HG02938 (cell line): ENCODE data around the gene PHRF1.
"Not testable (repeated sequence)": the region's sequence is repeated elsewhere in the genome, so short reads cannot be mapped to it uniquely, and the experiment has no call there.

Experiments
- ATAC-seq: cut with Tn5 transposase; IDR thresholded peaks from one replicate; pipeline ENCODE4 v1.9.1; 2021; ENCODE audit warnings: mild to moderate bottlenecking, moderate library complexity; ENCODE audit not compliant: unreplicated experiment

Gene PHRF1

DNA sequence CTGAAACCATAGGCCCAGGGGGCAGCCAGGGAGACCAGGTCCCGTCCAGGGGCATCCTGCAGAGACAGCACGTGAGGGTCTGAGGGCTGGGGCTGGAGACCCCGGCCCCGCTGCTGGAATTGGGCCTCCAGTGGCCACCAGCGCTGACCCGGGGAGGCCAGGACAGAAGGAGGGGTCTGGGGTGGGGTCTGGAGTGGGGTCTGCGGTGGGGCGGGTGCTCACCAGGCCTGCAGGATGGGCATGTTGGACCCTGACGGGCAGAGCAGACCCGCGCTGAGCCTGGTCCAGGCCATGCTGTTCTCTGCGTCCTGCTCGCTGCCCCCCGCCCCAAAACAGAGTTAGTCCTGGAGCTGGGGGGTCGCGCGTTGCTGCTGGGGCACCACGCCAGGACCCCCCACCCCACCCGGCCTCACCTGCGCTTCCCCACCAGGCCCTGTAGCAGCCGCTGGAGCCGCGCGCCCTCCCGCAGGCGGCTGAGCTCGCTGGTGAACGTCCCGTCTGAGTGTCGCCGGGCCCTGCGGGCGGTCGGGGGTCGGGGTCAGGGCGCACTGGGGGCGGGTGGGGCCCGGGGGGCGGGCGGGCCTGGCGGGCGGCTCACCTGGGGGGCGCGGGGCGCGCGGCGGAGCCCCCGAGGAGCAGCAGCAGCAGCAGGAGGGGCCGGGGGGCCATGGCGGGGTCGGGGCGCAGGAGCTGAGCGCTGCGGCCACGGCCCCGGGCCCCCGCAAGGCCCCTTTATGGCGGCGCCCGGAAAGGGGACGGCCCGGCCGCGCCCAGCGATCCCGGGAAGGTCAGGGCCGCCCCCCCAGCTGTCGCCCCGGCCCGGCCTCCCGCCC, 50.4 kb downstream of the PHRF1 start, which contains the start of gene SCT:
SCT (minus strand) TSS at position 707 of the 833 bp plus-strand sequence; CDS start at position 669, 38 bp downstream.
- no peak for ATAC-seq

GRCh38 chr11:627308-627576, 51.0 kb downstream of the PHRF1 start:
- no peak for ATAC-seq

DNA sequence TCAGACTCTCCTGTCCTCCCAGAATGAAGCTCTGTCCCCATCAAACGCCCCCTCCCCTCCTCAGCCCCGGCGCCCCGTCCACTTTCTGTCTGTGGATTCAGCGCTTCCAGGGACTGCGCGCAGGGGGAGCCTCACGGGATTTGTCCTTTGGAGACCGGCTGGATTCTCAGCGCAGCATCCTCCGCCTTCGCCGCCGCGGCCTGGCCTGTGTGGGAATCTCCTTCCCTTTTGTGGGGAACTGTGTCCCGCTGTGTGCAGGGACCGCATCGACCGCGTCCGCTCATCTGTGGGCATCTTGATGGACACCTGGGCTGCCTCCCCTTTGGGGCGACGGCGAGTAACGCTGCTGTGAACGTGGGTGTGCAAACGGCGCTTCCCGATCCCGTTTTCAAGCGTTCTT, 51.8 kb downstream of the PHRF1 start:
- no peak for ATAC-seq

GRCh38 chr11:629237-629583, 52.9 kb downstream of the PHRF1 start:
- ATAC-seq: no peak

DNA sequence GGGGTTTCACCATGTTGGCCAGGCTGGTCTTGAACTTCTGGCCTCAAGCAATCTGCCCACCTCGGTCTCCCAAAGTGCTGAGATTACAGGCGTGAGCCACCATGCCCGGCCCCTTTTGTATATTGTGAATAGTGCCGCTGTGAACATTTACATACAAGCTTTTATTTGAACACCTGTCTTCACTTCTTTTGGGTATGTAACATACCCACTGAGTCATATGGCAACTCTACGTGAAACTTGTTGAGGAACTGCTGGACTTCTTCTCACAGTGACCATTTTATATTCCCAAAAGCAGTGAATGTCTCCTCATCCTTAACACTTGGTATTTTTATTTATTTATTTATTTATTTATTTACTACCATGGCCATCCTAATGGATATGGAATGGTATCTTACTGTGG, 54.6 kb downstream of the PHRF1 start:
- no peak for ATAC-seq

GRCh38 chr11:635945-636510, 59.8 kb downstream of the PHRF1 start:
- ATAC-seq: no peak

- ATAC-seq: no peak
These were observed 60.5 kb downstream of the PHRF1 start, which contains the start of gene DRD4 for GRCh38 chr11:636511-637332. TSS of gene DRD4 (plus strand) at chr11:637269. CDS start at chr11:637305, 36 bp downstream.

DNA sequence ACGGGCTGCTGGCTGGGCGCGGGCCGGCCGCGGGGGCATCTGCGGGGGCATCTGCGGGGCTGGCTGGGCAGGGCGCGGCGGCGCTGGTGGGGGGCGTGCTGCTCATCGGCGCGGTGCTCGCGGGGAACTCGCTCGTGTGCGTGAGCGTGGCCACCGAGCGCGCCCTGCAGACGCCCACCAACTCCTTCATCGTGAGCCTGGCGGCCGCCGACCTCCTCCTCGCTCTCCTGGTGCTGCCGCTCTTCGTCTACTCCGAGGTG, 61.0 kb downstream of the PHRF1 start:
- no peak for ATAC-seq

- ATAC-seq: no peak
These were observed 61.6 kb downstream of the PHRF1 start for GRCh38 chr11:637593-638521.

GRCh38 chr11:638631-639331, 62.5 kb downstream of the PHRF1 start:
- no peak for ATAC-seq

DNA sequence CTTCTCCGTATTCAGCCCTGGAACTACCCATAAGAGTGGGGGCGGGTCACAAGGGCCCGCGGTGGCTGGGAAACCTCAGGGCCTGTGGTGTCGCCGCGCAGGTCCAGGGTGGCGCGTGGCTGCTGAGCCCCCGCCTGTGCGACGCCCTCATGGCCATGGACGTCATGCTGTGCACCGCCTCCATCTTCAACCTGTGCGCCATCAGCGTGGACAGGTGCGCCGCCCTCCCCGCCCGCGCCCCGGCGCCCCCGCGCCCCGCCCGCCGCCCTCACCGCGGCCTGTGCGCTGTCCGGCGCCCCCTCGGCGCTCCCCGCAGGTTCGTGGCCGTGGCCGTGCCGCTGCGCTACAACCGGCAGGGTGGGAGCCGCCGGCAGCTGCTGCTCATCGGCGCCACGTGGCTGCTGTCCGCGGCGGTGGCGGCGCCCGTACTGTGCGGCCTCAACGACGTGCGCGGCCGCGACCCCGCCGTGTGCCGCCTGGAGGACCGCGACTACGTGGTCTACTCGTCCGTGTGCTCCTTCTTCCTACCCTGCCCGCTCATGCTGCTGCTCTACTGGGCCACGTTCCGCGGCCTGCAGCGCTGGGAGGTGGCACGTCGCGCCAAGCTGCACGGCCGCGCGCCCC, 63.2 kb downstream of the PHRF1 start:
- ATAC-seq: no peak

- no peak for ATAC-seq
These were observed 63.9 kb downstream of the PHRF1 start for GRCh38 chr11:640021-640706.

DNA sequence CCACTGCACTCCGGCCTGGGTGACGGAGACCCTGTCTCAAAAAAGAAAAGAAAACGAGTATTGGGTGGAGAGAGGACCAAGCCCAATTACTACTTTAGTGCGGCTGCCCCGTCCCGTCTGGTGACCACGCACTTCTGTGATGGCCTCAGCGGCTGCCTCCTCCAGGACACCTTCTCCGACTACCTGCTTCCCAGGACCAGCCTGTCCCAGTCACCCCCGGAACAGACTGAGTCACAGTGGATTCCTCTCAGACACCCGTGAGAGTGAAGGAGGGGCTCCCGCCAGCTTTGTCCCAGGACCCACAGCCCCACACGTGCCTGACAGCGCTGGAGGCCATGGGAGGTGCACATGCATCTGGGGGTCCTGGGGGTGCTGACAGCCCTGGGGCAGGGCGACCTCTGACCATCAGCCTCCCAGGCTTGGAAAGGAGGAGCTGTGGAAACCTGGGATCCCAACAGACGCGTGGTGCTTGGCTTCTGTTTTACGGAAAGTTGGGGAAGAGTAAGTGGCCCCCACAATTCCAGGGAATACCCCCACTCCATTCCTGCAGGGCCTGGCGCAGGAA, 65.6 kb downstream of the PHRF1 start:
- no peak for ATAC-seq

GRCh38 chr11:643366-643765, 67.1 kb downstream of the PHRF1 start:
- ATAC-seq: no peak

GRCh38 chr11:643849-644738, 67.8 kb downstream of the PHRF1 start:
- ATAC-seq: no peak

GRCh38 chr11:645536-645935, 69.3 kb downstream of the PHRF1 start:
- no peak for ATAC-seq

- ATAC-seq: no peak
These were observed 69.9 kb downstream of the PHRF1 start for GRCh38 chr11:646214-646613.

GRCh38 chr11:647672-648158, 71.4 kb downstream of the PHRF1 start:
- not testable (repeated sequence) for ATAC-seq
